Esophagus squamous epithelium (tissue), 4 donors: Measurements from ENCODE around the gene C20orf173.

Source experiments
- POLR2A ChIP-seq, 4 donors: fragments of 450-650 bp; IDR thresholded peaks; one replicate each; pipeline ENCODE4 v1.6.1; 2017; ENCODE audit warnings: antibody characterized with exemption in 4 of 4, mild to moderate bottlenecking in 4 of 4, moderate library complexity in 3 of 4
- TF ChIP-seq, protein P1 (sequence below), 6 experiments: fragments of 450-650 bp in 4 of 6; fragments of 200-600 bp in 2 of 6; sonication (generic) in 2 of 6; IDR thresholded peaks; one replicate each; pipeline ENCODE4 v1.5.1; 2016 to 2019; ENCODE audit warnings: antibody characterized with exemption in 6 of 6, mild to moderate bottlenecking in 4 of 6, moderate library complexity in 4 of 6

GRCh38 chr20:35487479-35487878 lies 42.0 kb downstream of the C20orf173 start:
- TF ChIP-seq, protein P1, sequence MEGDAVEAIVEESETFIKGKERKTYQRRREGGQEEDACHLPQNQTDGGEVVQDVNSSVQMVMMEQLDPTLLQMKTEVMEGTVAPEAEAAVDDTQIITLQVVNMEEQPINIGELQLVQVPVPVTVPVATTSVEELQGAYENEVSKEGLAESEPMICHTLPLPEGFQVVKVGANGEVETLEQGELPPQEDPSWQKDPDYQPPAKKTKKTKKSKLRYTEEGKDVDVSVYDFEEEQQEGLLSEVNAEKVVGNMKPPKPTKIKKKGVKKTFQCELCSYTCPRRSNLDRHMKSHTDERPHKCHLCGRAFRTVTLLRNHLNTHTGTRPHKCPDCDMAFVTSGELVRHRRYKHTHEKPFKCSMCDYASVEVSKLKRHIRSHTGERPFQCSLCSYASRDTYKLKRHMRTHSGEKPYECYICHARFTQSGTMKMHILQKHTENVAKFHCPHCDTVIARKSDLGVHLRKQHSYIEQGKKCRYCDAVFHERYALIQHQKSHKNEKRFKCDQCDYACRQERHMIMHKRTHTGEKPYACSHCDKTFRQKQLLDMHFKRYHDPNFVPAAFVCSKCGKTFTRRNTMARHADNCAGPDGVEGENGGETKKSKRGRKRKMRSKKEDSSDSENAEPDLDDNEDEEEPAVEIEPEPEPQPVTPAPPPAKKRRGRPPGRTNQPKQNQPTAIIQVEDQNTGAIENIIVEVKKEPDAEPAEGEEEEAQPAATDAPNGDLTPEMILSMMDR (IDR thresholded peaks at IDR 0.05) = no peak
- no peak for TF ChIP-seq POLR2A (IDR thresholded peaks at IDR 0.05)
